ENCODE data around the gene FAM32A. TPM values are rescaled to one million over a fixed set of nuclear protein-coding genes. Genes with fewer than 3 reads are reported as not detected.

FAM32A gene
- total and polyA plus RNA-seq, 8 donors: 14.8 to 48.6 (median 24.1) TPM

DNA sequence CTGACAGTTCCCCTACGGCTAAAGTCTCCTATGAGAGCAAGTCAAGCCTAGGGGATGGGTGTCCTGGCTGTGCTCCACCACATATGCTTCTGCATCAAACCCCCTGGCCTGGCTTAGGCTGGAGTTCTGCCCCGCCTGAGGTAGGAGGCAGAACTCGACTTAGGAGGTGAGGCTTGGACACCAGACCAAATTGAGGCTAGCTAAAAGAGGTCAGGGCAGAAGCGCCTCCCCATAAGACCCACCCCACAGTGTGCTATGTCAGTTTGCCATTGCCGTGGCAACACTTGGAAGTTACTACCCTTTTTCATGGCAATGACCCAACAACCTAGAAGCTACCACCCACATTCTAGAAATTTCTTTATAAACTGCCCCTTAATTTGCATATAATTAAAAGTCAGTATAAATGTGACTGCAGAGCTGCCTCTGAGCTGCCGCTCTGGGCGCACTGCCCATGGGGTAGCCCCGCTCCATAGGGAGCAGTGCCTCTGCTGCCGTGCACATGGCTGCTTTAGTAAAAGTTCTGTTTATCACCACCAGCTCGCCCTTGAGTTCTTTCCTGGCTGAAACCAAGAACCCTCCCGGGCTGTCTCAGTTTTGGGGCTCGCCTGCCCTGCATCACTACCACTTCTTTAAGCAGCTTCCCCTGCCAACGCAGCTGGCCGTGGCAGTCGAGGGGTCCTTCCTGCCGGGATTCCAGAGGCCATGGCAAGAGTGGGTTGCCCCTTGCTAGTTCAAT is 32.7 kb downstream of the FAM32A start:
- intact Hi-C loops (cut with DNase I): no loop called here
- ATAC-seq: no peak
- Histone ChIP-seq H3K4me1 (no peaks in the 10 kb centered on the region), H3K27ac (no peak overlapping the region), H3K27me3 (no peaks in the 10 kb centered on the region), H3K9me3 (no peaks in the 10 kb centered on the region), H3K4me3 (no peak overlapping the region), H3K36me3 (peaks cover 0 to 9% (median 0%) of the 10 kb centered on the region in 3 donors)
- FAIRE-seq: no peak
- DNase-seq: no peak
- 95 to 97% methylated on average over 16 of the region's 16 CpGs for WGBS, 2 donors
- TF ChIP-seq, protein P1, sequence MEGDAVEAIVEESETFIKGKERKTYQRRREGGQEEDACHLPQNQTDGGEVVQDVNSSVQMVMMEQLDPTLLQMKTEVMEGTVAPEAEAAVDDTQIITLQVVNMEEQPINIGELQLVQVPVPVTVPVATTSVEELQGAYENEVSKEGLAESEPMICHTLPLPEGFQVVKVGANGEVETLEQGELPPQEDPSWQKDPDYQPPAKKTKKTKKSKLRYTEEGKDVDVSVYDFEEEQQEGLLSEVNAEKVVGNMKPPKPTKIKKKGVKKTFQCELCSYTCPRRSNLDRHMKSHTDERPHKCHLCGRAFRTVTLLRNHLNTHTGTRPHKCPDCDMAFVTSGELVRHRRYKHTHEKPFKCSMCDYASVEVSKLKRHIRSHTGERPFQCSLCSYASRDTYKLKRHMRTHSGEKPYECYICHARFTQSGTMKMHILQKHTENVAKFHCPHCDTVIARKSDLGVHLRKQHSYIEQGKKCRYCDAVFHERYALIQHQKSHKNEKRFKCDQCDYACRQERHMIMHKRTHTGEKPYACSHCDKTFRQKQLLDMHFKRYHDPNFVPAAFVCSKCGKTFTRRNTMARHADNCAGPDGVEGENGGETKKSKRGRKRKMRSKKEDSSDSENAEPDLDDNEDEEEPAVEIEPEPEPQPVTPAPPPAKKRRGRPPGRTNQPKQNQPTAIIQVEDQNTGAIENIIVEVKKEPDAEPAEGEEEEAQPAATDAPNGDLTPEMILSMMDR (IDR thresholded peaks at IDR 0.05): no peak

DNA sequence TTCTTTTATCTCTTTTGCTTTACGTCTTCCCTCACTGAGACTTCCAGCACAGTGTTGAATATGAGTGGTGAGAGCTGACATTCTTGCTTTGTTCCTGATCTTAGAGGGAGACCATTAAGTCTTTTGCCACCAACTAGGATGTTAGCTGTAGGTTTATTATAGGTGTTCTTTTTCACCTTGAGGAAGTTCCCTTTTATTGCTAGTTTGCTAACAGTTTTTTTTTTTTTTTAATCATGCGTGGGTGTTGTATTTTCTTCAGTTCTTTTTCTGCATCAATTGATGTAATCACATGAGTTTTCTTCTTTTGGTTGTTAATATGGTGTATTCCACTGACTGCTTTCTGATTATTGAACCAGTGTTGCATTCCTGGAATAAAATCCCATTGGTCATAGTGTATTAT is 33.6 kb downstream of the FAM32A start:
- H3K4me3 ChIP-seq: no peak overlapping the region
- DNase-seq: no peak
- TF ChIP-seq, protein P1 (IDR thresholded peaks at IDR 0.05): no peak
- peaks cover 0 to 9% (median 0%) of the 10 kb centered on the region in 3 donors for H3K36me3 ChIP-seq
- H3K27ac ChIP-seq: no peak overlapping the region
- ATAC-seq: no peak
- H3K27me3 ChIP-seq: no peaks in the 10 kb centered on the region
- intact Hi-C loops (cut with DNase I): no loop called here
- no peak for FAIRE-seq
- 94 to 96% methylated on average over 2 of the region's 2 CpGs for WGBS, 2 donors
- H3K9me3 ChIP-seq: no peaks in the 10 kb centered on the region
- H3K4me1 ChIP-seq: no peaks in the 10 kb centered on the region

DNA sequence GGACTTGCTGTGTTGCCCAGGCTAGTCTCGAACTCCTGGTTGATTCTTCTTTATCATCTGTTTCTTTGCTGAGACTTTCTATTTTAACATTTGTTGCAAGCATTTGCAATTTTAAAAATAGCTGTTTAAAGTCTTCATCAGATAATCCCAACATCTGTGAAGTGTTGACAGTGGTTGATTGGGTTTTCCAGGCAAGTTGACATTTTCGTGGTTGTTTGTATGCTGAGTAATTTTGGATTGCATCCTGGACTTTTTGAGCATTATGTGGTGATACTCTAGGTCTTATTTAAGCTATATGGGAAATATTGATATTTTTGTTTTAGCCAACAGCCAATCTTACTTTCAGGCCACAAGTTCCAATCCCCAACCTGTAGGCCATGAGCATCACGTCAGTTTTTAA is 37.6 kb downstream of the FAM32A start:
- Histone ChIP-seq H3K27me3 (no peaks in the 10 kb centered on the region), H3K9me3 (no peaks in the 10 kb centered on the region), H3K4me1 (no peaks in the 10 kb centered on the region), H3K27ac (no peak overlapping the region), H3K4me3 (no peak overlapping the region), H3K36me3 (peaks cover 0 to 13% (median 0%) of the 10 kb centered on the region in 3 donors)
- no peak for DNase-seq
- TF ChIP-seq, protein P1 (IDR thresholded peaks at IDR 0.05): no peak
- ATAC-seq: no peak
- 87 to 88% methylated on average over 3 of the region's 3 CpGs for WGBS, 2 donors
- intact Hi-C loops (cut with DNase I): no loop called here
- FAIRE-seq: no peak

DNA sequence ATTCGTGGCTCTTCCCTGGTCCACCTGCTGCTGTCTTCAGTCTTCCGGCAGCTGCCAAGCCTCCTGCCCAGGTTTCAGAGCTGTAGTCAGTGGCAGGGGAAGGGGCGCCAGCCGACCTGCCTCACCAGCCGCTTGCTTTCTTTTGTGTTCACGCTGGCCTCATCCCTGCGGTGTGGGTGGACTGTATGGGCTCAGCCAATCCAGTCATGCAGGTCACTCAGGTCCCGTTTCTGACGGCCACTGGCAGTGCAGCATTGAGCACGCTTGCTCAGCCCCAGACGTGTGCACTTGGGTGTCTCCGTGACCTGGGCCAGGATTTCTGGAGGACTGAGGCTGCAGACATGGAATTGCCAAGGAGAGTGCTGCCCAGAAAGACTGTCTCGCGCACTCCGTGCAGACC is 38.5 kb downstream of the FAM32A start:
- H3K4me1 ChIP-seq: no peaks in the 10 kb centered on the region
- no peak for ATAC-seq
- H3K4me3 ChIP-seq: no peak overlapping the region
- peaks cover 0 to 22% (median under 1%) of the 10 kb centered on the region in 3 donors for H3K36me3 ChIP-seq
- H3K27me3 ChIP-seq: no peaks in the 10 kb centered on the region
- no peak overlapping the region for H3K27ac ChIP-seq
- WGBS, 2 donors: 83 to 89% methylated on average over 15 of the region's 15 CpGs
- no peaks in the 10 kb centered on the region for H3K9me3 ChIP-seq
- DNase-seq: no peak
- TF ChIP-seq, protein P1 (IDR thresholded peaks at IDR 0.05): no peak
- intact Hi-C loops (cut with DNase I): no loop called here
- no peak for FAIRE-seq

Data from pancreas (tissue), 10 donors.